DMS53 treated with DMSO at 0.1 percent for 48 hours (cell line): ENCODE measurements around the gene RASAL2.
A peak's percentile ranks its signal among the peaks of the same experiment; 100 is the strongest.
"Not testable (repeated sequence)": the region's sequence is repeated elsewhere in the genome, so short reads cannot be mapped to it uniquely, and the experiment has no call there.

Experiments used
- DNase-seq: peaks from one replicate; lab custom pipeline; 2025; ENCODE audit not compliant: unreplicated experiment; lab: John Stamatoyannopoulos, UW

RASAL2 gene

DNA sequence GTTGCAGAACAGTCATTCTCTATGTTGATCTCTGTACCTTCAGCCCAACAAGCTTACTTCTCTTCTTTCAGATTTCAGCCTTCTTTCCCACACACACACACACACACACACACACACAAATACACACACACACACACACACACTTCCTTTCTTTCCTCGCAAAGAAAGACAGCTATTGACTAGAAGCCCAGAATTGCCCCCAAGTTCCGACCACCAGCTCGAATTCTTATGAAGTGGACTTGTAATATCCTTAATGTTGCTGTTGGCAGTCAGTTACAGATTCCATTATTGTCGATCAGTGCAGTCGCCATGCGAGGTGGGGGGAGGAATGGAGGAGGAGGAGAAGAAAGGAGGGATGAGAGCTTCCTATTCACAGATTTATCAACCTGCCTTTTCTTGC, 277.3 kb downstream of the RASAL2 start:
- DNase-seq = no peak

DNA sequence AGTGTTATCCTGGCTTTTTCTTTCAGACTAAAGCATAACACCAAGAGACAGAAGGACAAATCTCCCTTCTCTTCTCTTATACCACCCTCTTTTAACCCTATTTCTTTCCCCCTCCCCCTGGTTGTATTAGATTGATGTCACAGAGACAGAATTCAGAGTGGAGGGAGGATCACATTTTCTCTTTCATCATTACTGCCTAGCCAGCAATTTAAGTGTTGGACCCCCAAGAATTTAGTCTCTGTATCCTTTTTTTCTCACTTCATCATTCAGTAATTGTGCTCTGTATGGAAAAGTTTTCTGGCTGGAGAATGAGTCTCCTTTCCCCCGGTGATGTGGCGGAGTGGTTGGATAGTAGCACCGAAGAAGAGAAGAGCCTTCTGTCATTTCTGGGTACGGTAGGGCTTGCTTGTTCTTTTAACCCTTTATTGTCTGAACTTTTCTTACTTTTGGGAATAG, 278.1 kb downstream of the RASAL2 start:
- DNase-seq = no peak

DNA sequence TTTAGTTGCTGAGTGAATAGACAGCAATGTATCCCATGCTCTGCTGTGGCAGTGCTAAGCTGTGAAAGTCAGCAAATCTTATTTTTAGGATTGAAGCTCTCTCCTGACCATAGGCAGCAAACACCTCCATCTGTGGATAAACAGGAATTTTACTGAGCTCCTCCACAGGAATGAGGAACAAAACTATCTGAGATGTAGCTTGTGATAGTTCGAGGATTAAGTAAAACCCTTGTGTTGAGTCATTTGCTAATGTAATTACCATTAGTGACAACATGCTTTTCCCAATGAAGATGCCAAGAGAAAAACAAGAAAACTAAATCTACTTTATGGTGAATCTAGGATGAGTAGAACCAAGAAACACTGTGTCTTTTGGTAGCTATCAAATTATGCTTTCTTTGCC, 280.1 kb downstream of the RASAL2 start:
- no peak for DNase-seq

DNA sequence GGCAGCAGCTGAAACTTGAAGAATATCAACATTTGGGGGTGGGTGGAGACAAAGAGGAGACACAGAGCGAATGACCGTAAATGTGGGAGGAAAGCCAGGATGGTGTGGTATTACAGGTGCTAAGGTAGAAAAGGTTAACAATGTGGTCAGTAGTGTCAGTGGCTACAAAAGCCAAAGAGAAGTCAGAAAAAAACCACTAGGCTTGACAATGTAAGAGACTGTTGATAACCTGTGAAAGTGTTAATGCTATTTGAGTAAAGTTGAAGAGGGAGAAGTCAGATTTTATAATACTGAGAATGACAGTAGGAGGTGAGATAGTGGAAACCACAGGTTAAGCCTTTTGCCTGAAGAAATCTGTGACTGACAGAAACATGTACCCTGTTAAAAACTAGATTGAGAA, 282.1 kb downstream of the RASAL2 start:
- DNase-seq = no peak

DNA sequence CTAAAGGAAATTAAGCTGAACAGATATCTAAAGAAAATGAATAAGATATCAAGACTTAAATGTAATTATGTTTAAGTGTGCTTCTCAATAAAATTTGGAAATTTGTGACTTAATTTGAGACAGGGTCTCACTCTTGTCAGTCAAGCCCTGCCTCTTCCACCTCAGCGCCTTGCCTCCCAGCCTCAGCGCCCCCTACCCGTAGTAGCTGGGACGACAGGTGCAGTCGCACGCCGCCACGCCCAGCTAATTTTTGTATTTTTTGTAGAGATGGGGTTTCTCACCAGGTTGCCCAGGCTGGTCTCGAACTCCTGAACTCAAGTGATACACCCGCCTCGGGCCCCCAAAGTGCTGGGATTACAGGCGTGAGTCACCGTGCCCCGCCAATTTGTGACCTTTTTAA, 285.9 kb downstream of the RASAL2 start:
- DNase-seq = no peak

- no peak for DNase-seq
Measured at GRCh38 chr1:178382372-178382771, 288.5 kb downstream of the RASAL2 start.

GRCh38 chr1:178385662-178386061, 291.8 kb downstream of the RASAL2 start:
- DNase-seq = no peak

GRCh38 chr1:178388418-178389145, 294.7 kb downstream of the RASAL2 start:
- DNase-seq = no peak

DNA sequence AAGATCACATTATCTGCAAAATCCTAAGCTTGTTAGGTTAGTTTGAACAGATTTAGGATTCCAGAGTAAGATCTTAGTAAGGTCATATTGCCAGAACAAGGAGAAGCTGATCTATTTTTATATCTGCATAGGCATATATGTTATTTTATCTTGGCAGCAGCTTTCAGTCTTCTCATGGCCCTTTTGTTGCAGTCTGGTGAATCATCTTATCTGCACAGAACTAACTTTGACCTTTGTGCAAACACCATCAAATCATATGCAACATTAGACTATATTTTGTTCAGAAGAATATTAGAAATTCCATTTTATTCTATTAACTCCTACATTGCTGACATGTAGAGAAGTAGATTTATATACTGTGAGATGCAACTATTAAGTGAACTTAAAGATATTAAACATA, 295.5 kb downstream of the RASAL2 start:
- DNase-seq = no peak

- not testable (repeated sequence) for DNase-seq
Measured at GRCh38 chr1:178390280-178390679, 296.4 kb downstream of the RASAL2 start.

DNA sequence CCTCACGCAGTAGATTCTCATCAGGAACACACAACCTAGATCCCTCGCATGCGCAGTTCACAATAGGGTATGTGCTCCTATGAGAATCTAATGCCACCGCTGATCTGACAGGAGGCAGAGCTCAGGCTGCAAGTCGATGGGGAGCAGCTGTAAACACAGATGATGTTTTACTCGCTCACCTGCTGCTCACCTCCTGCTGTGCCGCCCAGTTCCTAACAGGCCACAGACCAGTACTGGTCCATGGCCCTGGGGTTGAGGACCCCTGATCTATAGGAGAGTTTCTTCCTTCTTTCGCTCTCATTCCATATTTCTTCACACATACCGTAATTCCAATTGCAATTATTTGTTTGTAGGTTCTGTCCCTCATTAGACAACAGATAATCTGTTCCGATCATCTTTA, 299.5 kb downstream of the RASAL2 start:
- no peak for DNase-seq

DNA sequence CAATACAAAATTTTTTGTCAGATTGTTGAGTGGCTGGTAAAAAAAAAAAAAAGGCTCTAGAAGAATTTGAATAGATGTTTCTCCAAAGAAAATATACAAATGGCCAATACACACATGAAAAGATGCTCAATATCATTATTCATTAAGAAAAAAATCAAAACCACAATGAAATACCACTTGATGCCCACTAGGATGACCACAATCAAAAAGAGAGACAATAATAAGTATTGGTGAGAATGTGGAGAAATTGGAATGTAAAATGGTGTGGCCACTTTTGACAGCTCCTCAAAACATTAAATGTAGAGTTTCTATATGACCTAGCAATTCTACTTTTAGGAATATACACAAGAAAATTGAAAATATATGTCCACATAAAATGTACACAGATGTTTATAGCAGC, 302.9 kb downstream of the RASAL2 start:
- no peak for DNase-seq

DNA sequence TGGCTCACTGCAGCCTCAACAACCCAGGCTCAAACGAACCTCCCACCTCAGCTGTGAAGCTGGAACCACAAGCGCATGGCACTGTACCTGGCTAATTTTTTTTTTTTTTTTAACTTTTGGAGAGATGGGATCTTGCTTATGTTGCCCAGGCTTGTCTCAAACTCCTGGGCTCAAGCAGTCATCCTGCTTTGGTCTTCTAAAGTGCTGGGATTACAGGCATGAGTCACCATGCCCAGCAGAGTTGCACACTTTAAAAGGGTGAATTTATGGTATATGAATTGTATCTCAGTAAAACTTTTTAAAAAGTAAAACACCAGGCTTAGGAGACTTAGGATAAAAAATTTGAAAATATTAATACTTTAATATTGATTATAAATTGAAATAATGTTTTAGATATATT, 303.8 kb downstream of the RASAL2 start:
- no peak for DNase-seq

DNA sequence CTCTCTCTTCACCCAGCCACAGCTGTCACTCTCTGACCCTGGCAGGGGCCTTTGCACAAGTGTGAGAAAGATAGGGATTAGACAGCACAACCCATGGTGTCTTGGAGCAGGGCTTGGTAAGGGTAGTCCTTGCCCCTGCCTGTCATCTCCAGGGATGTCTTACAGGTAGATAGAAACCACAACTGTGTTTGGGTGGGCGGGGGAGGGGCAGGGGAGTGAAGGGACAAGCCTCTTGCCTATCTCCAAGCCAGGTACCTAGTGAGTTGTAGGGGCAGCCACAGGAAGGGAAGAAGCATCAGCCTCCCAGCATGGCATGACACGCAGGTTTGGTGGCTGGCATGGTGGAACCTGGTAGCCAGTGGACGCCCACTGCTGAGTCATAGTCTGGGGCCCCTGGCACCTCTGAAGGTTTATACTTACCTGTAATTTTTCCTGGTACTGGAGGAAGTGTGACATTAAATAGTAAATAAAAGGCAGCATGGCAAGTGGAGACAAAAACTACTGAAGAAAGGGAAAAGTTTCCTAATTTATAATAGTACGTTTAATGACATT, 305.3 kb downstream of the RASAL2 start:
- DNase-seq = no peak

GRCh38 chr1:178405137-178405536, 311.2 kb downstream of the RASAL2 start:
- no peak for DNase-seq

DNA sequence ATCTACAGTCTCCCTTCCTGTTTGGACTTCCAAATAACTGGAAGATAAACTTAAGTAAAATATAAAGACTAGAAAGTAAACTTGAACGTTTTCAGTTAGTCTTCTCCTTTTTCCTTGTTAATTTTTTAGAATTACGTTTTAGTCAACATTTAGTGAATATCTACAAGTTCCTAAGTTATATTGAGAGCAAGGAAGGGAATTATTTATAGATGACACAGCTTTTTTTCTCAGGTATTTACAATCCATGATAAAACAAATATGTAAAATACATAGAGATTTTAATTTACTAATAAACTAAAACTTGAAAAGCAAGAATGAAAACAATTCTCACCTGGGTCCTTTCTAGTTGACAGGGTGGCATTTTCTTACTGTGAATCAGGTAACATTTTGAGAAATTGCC, 313.3 kb downstream of the RASAL2 start:
- DNase-seq = no peak

DNA sequence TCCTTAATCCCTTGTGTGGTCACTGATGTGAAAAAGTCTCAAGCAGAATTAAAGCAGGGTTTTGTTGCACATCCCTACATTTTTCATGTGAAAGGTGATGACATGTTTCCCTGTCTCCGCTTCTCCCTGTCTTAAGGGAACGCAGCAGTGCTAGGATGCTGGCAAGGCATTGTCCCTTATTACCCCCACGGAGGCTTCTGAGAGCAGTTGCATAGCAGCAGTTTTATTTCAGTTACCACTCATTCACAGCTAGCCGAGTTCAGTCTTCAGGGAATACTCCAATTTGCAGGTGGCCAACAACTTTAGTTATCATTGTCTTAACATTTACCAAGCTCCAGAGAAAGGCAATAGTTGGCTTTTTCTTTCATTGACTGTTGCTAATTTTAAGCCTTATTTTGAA, 313.8 kb downstream of the RASAL2 start:
- DNase-seq = no peak

DNA sequence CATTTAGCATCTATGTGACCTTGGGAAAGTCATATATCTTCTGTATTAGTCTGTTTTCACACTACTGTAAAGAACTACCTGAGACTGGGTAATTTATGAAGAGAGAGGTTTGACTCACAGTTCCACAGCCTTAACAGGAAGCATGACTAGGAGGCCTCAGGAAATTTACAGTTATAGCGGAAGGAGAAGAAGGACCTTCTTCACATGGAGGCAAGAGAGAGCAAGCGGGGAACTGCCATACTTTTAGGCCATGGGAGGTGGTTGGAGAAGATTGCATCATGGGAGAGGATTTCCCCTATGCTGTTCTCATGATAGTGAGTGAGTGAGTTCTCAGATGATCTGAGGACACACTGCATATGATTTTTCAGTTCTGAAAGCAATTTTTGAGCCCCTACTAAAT, 315.0 kb downstream of the RASAL2 start:
- DNase-seq = no peak

GRCh38 chr1:178409541-178409940, 315.6 kb downstream of the RASAL2 start:
- DNase-seq = no peak

DNA sequence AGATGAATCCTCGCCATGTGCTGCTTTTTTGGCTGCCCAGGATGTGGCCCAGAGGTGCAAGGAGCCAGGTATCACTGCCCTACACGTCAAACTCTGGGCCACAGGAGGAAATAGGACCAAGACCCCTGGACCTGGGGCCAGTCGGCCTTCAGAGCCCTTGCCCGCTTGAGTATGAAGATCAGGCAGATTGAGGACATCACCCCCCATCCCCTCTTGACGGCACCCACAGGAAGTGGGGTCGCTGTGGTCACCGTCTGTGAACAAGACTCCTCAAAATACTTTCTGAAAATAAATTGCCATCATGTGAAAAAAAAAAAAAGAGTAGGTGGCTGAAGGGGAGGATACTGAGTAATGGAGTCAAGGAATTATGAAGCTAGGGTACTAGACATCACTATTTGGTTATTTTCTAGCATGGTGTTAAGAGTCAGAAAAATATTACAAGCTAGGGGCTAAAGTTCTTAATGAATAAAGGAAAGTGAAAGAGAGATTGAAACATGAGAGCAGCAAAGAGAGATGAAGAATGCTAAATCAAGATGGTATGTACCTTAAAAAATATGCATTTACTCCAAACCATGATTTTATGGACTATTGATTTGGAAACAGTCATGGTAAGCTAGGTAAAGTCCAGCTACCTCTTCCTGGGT, 318.0 kb downstream of the RASAL2 start:
- DNase-seq = no peak

DNA sequence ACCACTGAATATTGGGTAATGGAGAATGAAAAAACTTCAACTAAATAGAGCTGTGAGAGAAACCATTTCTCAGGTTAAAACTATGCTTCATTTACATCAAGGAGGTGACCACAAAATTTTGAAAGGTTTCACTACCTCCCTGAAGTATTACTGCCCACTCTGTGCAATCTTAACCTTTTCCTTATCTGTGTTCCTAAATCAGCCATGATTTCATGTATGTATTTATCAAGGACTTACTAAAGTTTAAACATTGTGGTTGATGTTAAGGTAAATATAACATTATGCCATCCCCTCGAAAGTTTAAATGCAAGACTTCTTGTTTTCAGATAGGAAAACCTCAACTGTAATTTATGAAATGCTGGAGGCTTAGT, 318.5 kb downstream of the RASAL2 start:
- DNase-seq = no peak

GRCh38 chr1:178417858-178418257, 324.0 kb downstream of the RASAL2 start:
- DNase-seq = peak; percentile 20
